NCI-H2171 (cell line): ENCODE data around the gene PREX1.

Experiments
- DNase-seq: peaks from one replicate; lab custom pipeline; 2025; lab: John Stamatoyannopoulos, UW

PREX1 gene

DNA sequence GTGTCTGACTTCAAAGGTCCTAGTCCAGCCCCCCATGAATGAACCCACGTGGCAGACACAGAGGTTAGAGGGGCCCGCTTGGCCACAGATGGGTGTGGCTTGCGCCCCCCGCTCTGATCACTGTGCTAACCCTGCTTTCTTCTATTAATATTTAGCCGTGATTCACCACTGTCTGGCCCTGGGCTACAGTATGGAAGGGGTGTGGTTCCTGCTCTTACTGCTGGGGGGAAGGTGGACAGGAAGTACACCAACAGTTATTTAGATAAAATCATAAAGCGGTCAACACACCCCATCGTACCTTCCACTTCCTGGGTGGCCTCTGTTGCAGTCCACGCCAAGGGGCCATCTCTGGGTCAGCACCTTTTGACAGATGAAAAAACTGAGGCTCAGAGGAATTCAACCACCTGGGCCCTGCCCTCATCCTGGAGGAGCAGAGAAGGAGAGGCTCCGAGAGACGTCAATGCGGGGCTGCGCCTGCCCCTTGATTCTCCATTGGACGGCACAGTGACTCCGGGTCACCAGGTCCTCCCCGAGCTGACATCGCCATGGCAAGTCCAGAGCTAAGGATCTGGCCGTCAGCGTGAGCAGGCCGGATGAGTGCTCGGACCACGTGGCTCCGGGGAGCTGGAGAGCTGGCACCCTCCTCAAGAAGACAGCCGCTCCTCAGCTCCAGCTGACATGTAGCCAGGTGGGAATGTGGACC, 206.3 kb downstream of the PREX1 start:
- DNase-seq, result no peak

DNA sequence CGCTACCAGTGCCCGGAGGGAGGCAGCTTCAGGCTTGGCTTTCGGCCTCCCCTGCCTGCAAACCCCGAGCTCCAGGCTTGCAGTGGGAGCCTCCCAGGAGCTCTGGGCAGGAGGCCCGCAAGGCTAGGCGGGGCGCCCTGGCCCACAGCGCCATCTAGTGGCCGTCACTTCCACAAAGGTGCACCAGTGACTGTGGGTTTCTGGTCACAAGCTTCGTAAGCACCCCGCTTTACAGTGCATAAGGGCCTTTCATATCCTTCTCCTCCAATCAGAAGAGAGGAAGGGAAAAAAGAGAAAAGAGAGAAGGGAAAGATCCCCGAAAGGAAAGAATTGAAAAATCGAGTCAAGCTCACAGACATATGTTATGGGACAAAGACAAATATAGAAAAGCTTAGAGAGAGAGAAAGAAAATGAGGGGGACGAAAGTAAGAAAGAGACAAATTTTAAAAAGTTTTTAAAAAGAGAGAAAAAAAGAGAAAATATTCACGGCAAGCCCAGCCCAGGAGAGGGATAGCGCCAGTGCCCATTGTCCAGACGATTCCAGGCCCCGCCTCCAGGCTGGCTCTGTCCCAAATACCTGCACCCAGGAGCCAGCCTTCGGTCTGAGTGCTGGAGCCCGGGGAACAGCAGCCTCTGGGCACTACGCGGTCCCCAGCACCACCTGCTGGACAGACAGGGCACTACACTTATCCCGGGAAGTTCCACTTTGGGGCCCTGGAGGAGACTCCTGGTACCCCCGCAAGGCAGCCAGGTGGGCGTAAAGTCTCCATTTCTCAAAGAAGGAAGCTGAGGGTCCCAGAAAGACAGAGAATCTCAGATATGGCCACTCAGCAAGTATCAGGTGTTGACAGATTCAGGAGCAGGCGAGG, 207.1 kb downstream of the PREX1 start:
- peak; percentile 94 for DNase-seq

GRCh38 chr20:48620154-48620506, 207.7 kb downstream of the PREX1 start:
- DNase-seq, result no peak

GRCh38 chr20:48619126-48620101, 208.4 kb downstream of the PREX1 start:
- peak; percentile 70 for DNase-seq

- DNase-seq, result no peak
Observed at GRCh38 chr20:48618631-48619030, 209.2 kb downstream of the PREX1 start.

GRCh38 chr20:48618052-48618451, 209.7 kb downstream of the PREX1 start:
- no peak for DNase-seq

DNA sequence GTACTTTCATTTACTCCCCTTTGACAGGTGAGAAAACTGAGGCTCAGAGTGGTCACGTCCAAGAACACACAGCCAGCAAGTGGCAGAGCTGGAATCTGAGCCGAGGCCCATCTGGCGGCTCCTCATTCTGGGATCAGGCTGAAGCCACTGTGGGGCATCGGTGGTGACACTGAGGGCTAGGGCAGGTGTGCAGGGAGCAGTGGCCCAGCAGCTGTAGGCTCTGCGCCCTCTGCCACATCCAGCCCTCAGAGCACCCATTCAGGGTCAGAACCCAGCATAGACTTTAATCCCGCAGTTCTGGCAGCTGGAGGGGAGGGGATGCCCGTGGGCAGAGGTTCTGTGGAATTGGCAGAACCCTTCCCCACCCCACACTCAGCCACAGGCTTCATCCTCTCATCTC, 210.3 kb downstream of the PREX1 start:
- DNase-seq, result no peak

DNA sequence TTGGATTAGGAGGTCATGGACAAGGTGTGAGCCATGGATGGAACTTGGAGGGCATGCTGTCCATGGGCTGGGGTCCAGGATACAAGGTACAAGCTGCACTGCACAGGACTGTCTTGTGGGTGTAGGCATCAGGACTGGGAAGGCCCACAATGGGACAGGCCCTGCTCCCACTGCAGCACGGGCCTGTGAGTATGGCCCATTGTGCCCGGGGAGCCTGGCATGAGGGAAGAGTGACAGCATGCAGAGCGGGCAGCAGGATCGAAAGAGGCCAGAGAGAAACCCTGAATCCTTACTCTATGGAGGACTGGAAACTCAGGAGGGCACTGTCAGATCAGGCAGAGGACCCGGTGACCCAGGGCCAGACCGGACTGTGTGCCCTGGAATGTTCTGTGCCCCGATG, 211.3 kb downstream of the PREX1 start:
- no peak for DNase-seq

DNA sequence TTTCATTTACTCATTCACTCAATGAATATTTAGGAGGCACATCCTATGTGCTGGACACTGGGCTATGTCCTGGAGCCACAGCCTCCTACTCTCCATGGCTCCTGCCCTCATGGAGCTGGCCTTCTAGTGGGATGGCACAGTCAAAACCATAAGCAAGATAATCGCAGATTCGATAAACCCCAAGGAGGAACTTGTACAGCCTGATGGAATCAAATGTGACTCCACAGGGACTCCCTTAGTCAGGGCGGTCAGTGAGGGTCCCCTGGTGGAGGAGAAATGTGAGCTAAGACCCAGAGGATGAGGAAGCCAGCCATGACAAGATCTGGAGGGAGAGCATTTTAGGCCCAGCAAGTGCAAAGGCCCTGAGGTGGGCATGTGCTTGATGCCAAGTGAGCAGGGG, 211.9 kb downstream of the PREX1 start:
- DNase-seq, result no peak

GRCh38 chr20:48614593-48615274, 213.1 kb downstream of the PREX1 start:
- no peak for DNase-seq

- no peak for DNase-seq
Observed at GRCh38 chr20:48613926-48614325, 213.9 kb downstream of the PREX1 start.

GRCh38 chr20:48612335-48612734, 215.5 kb downstream of the PREX1 start:
- no peak for DNase-seq

- DNase-seq, result no peak
Observed at GRCh38 chr20:48610996-48611395, 216.8 kb downstream of the PREX1 start.

DNA sequence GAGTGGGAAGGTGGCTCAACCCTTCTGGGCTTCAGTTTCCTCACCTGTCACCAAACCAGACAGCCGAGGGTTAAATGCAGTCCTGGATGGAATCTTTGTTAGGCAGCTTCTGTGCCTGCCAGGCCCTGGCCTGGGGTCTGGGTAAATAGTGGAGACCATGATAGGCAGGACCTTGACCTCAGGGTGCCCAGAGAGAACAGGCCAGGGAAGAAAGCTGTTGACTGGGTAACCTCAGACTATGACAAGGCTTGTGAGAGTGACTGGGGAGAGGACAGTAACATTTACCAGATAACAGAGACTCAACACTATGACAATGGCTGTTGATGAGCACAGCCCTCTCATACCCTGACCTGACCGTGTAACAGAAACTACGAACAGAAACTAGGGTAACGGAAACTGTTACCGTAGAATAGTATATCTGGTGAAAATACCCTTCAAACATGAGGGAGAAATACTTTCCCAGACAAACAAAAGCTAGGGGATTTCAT, 218.3 kb downstream of the PREX1 start:
- DNase-seq, result no peak

GRCh38 chr20:48608756-48609155, 219.0 kb downstream of the PREX1 start:
- no peak for DNase-seq

GRCh38 chr20:48607544-48607865, 220.3 kb downstream of the PREX1 start:
- no peak for DNase-seq

DNA sequence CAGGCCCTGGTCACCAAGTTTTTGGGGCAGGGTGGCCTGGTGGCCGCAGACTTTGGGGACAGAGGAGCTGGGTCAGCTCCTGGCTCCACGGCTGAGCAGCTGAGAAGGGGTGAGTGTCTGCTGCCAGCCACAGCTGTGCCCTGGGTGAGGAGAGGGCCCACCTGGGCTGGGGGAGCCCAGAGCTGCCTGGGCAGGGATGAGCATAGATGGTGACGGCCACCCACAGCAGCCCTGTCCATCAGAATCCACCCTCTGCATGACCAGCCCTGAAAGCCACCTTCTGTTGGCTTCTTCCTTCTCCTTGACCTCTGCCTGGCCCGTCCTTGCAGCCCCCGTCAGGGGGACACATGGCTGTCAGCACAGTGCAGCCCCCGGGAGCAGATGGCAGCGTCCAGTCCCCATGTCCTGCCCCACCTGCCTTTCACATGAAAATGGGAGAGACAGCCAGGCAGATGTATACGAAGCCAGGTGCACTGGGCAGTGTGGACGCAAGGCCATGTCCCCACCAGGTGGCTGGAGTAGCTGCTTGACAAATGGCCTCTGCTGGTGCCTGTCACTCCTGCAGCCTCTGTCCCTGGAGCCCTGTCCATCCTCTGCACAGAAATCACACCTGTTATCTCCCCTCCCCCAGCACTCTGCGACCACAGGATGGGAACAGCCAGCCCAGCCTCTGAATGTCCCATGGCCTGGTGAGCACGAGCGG, 220.8 kb downstream of the PREX1 start:
- no peak for DNase-seq

DNA sequence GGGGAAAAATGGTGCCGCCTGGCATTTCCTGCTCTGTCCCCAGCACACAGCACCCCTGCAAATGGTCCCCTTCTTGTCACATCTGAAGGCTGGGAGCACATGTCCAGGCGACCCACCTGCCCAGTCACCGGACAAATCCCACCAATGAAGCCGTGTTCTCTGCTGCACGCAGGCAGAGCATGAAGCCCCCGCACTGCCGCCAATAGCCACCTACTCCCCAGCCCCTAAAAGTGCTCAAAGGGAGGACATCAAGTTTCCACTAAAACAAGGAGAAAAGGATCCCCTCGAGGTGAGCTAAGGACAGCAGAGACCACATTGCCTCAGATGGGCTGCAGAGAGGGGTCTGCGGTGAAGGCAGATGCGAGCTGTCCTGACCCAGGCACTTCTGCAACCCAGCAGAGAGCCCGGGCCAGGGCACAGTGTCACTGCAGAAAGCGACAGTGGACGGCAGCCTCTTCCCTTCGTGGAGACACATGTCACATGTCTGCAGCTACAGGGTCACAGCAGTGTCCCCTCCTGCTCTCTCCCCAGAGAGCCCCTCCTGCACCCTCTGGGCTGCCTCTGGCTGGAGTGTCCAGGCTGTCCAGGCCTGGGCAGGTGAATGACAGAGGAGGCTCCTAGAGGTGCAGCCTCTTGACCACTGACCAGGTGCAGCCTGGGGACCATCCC, 221.5 kb downstream of the PREX1 start:
- DNase-seq, result no peak

- DNase-seq, result no peak
Observed at GRCh38 chr20:48605364-48606171, 222.2 kb downstream of the PREX1 start.

DNA sequence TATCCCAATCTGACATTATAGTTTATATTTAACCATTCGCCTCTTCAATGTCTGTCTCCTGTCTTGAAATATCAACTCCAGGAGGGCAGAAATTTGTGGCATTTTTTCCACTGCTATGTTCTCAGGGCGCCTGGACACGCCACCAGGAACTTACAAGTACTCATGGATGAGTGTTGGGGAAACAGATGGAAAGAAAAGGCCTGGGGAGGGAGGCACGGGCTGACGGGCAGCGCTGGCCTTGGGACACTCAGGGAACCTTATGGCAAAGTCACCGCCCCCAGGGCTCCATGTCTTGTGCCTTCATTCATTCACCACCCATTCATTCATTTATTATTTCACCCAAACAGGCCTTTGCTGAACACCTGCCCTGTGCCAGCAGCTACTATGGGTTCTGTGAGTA, 222.9 kb downstream of the PREX1 start:
- no peak for DNase-seq
